Erythroblast (primary cell): ENCODE measurements around the gene CENPM.

ENCODE experiments used
- GATA1 ChIP-seq: IDR thresholded peaks from 2 replicates; pipeline ENCODE4 v1.6.1; 2011; ENCODE audit warnings: low read depth, mild to moderate bottlenecking, control low read depth, low read length, moderate library complexity
- POLR2A ChIP-seq: IDR thresholded peaks from 2 replicates; pipeline ENCODE4 v1.6.1; 2011; ENCODE audit warnings: mild to moderate bottlenecking, low read length

DNA sequence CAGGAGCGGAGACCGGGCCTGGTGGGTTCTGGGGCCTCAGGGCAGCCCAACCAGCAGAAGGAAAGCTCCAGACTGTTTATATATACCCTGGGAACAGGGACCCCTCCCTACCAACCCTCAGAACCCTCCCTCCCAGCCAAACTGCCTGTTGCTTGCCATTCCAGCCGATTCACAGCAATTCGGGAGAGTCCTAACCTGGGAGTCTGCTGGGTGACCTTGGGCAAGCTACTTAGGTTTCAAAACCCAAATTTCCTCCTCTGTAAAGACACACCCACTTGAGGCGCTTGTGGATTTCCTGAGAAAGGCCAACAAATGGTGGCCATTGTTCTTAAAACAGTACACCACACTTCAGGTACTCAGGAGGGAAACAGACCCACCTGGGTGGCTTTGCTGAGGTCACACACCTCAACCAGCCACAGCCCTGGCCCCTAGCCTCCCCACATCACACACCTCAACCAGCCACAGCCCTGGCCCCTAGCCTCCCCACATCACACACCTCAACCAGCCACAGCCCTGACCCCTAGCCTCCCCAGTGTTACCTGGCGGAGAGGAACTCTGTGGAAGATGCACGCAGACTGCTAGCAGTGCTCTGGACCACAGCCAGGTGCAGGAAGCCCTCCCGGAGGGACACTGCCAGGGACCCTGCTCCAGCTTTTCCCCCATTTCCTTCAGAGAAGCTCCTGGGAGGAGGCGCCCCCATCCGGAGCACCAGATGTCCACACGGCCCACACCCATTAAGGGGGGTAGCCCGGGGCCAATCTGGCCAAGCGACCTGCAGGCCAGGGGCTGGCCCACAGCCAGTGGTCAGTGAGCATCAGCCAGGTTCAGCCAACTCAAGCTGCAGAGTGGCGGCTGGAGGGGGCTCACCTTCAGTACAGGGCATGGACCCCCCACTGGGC lies 38.3 kb downstream of the CENPM start:
- no peak for TF ChIP-seq POLR2A
- TF ChIP-seq GATA1 = no peak
